Left lung (tissue), 10 donors: Measurements from ENCODE around the gene GPN1. TPM values are rescaled to one million over a fixed set of nuclear protein-coding genes. Genes with fewer than 3 reads are reported as not detected.

Source experiments
- ATAC-seq: fragments of 200-7000 bp; cut with Tn5 transposase; one replicate; pipeline ENCODE4 v1.9.1; 2020; ENCODE audit warnings: moderate library complexity
- DNase-seq, 4 donors: peaks; one replicate each; pipeline ENCODE4 v3.0.0-alpha.2; 2013 to 2020
- H3K27ac ChIP-seq, 2 donors: fragments of 200-600 bp; sonication (generic) in 1 of 2; one replicate each; pipeline versions ENCODE4 v1.5.0 to v1.8.0; 2020 to 2021
- H3K27me3 ChIP-seq, 2 donors: fragments of 200-600 bp; sonication (generic) in 1 of 2; one replicate each; pipeline versions ENCODE4 v1.5.0 to v1.8.0; 2020 to 2021
- H3K36me3 ChIP-seq, 2 donors: fragments of 200-600 bp; sonication (generic) in 1 of 2; one replicate each; pipeline versions ENCODE4 v1.5.0 to v1.8.0; 2020 to 2021
- H3K4me1 ChIP-seq, 2 donors: fragments of 200-600 bp; one replicate each; pipeline ENCODE4 v1.8.0; 2021
- H3K4me3 ChIP-seq, 2 donors: fragments of 200-600 bp; sonication (generic) in 1 of 2; one replicate each; pipeline versions ENCODE4 v1.5.0 to v1.8.0; 2020 to 2021; ENCODE audit warnings: mild to moderate bottlenecking in 1 of 2
- H3K9me3 ChIP-seq, 2 donors: fragments of 200-600 bp; sonication (generic) in 1 of 2; one replicate each; pipeline versions ENCODE4 v1.5.0 to v1.8.0; 2020 to 2021
- intact Hi-C, 2 donors: fragments of 100-400 bp; cut with DNase I; formaldehyde crosslinking; loops; one replicate each; pipeline versions ENCODE4 v1.11.2 to v1.14.2; 2022
- polyA plus RNA-seq, 6 donors: library from polyadenylated mRNA; unstranded; fragments of 120-200 nt; gene quantifications; one replicate each; pipeline ENCODE4 v1.2.1, GENCODE V29; 2013; ENCODE audit not compliant: insufficient read length in 6 of 6
- total RNA-seq, 2 donors: library from RNA; stranded (reverse); fragmentation: NEBNext Ultra II Directional; extraction: Animal tissue kit (Norgen Biotek cat#: 25700); gene quantifications; one replicate each; pipeline ENCODE4 v1.2.1, GENCODE V29; 2021
- TF ChIP-seq, protein P1 (sequence below), 2 donors: fragments of 200-600 bp; sonication (generic) in 1 of 2; IDR thresholded peaks; one replicate each; pipeline versions ENCODE4 v1.5.0 to v1.8.0; 2021; ENCODE audit warnings: antibody characterized with exemption in 2 of 2
- donor health status: DM: no; HTN: yes; CAD: no.
- donor health status: DM: no; HTN: no; CAD: no.

The GPN1 gene
- total and polyA plus RNA-seq, 8 donors = 24.2 to 61.7 (median 53.5) TPM

DNA sequence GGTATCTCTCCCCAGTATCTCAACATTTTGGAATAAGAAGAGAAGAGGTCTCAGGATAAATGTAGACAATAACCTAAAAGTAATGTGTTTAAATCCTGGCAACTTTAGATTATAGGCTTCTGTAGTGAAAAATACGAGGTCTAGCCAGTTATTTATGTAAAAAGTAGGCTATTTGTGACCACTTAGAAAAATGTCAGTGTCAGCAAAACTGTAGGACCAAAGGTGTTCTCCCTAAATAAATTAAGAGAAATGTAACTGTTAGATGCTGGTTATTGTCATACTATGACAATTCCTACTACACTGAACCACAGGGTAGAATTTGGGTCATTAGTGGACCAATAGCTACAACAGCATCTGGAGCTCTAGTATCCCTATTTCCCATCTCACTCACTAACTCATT is 32.5 kb downstream of the GPN1 start:
- Histone ChIP-seq H3K27me3 (no peaks in the 10 kb centered on the region), H3K27ac (no peak overlapping the region), H3K36me3 (peaks cover 8 to 46% of the 10 kb centered on the region in 2 donors), H3K4me3 (no peak overlapping the region), H3K9me3 (no peaks in the 10 kb centered on the region), H3K4me1 (peaks cover 13 to 42% of the 10 kb centered on the region in 2 donors)
- no peak for DNase-seq
- intact Hi-C loops = no loop called here
- ATAC-seq = no peak
- TF ChIP-seq, protein P1, sequence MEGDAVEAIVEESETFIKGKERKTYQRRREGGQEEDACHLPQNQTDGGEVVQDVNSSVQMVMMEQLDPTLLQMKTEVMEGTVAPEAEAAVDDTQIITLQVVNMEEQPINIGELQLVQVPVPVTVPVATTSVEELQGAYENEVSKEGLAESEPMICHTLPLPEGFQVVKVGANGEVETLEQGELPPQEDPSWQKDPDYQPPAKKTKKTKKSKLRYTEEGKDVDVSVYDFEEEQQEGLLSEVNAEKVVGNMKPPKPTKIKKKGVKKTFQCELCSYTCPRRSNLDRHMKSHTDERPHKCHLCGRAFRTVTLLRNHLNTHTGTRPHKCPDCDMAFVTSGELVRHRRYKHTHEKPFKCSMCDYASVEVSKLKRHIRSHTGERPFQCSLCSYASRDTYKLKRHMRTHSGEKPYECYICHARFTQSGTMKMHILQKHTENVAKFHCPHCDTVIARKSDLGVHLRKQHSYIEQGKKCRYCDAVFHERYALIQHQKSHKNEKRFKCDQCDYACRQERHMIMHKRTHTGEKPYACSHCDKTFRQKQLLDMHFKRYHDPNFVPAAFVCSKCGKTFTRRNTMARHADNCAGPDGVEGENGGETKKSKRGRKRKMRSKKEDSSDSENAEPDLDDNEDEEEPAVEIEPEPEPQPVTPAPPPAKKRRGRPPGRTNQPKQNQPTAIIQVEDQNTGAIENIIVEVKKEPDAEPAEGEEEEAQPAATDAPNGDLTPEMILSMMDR (IDR thresholded peaks at IDR 0.05) = no peak

DNA sequence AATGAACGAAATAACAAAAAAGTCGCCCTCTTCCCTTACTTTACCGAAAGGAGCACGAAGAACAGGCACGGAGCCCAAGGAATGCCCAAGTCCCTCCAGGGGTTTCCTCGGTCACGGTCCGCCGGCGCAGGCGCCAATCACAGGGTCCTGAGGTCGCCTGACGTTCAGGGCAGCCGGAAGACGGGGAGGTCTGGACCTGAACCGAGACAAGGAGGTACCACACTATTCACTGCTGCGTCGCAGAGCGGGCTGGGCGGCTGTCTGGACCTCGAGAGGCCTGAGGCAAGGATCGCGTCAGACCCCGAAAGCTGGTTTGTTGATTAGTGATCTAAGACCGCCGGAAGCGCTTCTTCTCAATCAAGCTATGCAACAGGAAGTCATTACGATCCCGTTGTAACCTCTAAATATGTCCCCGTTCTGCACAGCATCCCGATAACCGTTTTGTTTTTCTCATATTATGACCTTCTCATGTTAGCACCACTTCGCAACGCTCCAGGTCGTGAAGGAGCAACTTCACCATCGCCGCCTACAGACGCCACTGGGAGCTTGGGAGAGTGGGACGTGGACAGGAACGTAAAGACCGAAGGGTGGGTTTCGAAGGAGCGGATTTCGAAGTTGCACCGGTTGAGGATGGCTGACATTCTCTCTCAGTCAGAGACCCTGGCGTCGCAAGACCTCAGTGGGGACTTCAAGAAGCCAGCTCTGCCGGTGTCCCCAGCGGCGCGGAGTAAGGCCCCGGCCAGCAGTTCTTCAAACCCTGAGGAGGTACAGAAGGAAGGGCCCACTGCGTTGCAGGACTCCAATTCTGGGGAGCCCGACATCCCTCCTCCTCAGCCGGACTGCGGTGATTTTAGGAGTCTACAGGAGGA is 34.7 kb downstream of the GPN1 start, which contains the start of the genes SLC4A1AP and SUPT7L:
TSS of gene SLC4A1AP (plus strand) at position 605 of the 869 bp plus-strand sequence. CDS start at position 631, 26 bp downstream.
TSS of gene SUPT7L (minus strand) at position 330 of the 869 bp plus-strand sequence. CDS start 1,422 bp downstream, outside the sequence.
- Histone ChIP-seq H3K27me3 (no peaks in the 10 kb centered on the region), H3K4me1 (peaks cover 13 to 61% of the 10 kb centered on the region in 2 donors), H3K36me3 (peaks cover 8 to 51% of the 10 kb centered on the region in 2 donors), H3K4me3 (peak within 1 kb of the TSS; percentile 79 to 95), H3K27ac (peak within 1 kb of the TSS; percentile 83 to 95), H3K9me3 (no peaks in the 10 kb centered on the region)
- intact Hi-C loops = no loop called here
- DNase-seq (peak; percentile 82 to 93 (median 87)), ATAC-seq (peak; percentile 94)
- TF ChIP-seq, protein P1 (IDR thresholded peaks at IDR 0.05) = no peak

DNA sequence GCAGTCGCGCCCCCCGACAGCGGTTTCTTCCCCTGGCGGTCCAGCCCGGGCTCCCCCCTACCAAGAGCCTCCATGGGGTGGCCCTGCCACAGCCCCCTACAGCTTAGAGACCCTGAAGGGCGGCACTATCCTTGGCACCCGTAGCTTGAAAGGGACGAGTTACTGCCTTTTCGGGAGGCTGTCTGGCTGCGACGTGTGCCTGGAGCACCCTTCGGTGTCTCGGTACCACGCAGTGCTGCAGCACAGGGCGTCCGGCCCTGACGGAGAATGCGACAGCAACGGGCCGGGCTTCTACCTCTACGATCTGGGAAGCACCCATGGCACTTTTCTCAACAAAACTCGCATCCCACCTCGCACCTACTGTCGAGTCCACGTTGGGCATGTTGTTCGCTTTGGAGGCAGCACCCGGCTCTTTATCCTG is 35.3 kb downstream of the GPN1 start:
- no peaks in the 10 kb centered on the region for H3K27me3 ChIP-seq
- H3K4me1 ChIP-seq = peaks cover 13 to 58% of the 10 kb centered on the region in 2 donors
- intact Hi-C loops = no loop called here
- TF ChIP-seq, protein P1 (IDR thresholded peaks at IDR 0.05) = no peak
- DNase-seq = peak in 1 of 4 donors; percentile 71
- peaks cover 8 to 55% of the 10 kb centered on the region in 2 donors for H3K36me3 ChIP-seq
- peak overlapping the region; percentile 79 to 95 for H3K4me3 ChIP-seq
- ATAC-seq = peak; percentile 6
- peak overlapping the region; percentile 83 to 95 for H3K27ac ChIP-seq
- no peaks in the 10 kb centered on the region for H3K9me3 ChIP-seq

DNA sequence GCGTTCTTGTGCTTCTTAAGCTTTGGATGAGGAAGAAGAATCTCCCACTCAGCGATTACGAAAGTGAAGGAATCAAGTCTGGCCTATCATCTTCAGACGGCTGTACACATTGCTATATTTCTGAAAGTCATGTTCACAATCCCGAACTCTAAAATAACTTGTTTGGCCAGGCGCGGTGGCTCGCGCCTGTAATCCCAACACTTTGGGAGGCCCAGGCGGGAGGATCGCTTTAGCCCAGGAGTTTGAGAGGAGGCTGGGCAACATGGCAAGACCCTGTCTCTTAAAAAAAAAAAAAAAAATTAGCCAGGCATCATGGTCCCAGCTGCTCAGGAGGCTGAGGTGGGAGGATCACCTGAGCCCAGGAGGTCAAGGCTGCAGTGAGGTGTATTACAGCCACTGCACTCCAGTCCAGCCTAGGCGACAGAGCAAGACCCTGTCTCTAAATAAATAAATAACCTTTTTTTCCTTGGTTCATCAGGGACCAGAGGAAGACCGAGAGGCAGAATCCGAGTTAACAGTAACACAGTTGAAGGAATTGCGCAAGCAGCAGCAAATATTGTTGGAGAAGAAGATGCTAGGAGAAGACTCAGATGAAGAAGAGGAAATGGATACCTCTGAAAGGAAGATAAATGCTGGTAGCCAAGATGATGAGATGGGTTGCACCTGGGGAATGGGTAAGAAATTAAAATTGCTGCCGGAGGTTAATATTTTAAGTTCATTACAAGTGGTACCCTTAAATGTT is 35.9 kb downstream of the GPN1 start:
- Histone ChIP-seq H3K27me3 (no peaks in the 10 kb centered on the region), H3K9me3 (no peaks in the 10 kb centered on the region), H3K27ac (no peak overlapping the region), H3K4me3 (peak overlapping the region; percentile 79 to 95), H3K4me1 (peaks cover 13 to 55% of the 10 kb centered on the region in 2 donors), H3K36me3 (peaks cover 8 to 55% of the 10 kb centered on the region in 2 donors)
- DNase-seq = no peak
- no peak for ATAC-seq
- intact Hi-C loops = no loop called here
- TF ChIP-seq, protein P1 (IDR thresholded peaks at IDR 0.05) = no peak
